Measurements from ENCODE around the gene MAD1L1.

MAD1L1 gene

GRCh38 chr7:2199528-2199927, 33.2 kb downstream of the MAD1L1 start:
- no peak for DNase-seq

GRCh38 chr7:2198760-2199159, 34.0 kb downstream of the MAD1L1 start:
- DNase-seq, result peak; percentile 43

DNA sequence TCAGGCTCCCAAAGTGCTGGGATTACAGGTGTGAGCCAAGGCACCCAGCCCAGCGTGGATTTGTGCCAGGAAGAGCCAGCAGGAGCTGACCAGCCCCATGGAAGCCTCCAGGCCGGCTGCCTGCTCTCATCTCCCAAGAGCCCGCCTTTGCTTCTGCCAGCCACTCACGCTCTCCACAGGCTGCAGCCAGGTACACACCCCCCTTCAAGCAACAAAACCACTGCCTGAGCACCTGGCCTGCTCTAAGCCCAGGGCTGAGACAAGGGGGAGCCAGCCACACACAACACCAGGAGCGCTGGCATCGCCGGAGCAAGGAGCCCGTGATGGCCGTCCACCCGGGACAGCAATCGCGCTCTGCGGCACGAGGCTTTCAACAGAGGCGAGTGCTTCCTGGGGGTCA, 34.5 kb downstream of the MAD1L1 start:
- peak; percentile 49 for DNase-seq

DNA sequence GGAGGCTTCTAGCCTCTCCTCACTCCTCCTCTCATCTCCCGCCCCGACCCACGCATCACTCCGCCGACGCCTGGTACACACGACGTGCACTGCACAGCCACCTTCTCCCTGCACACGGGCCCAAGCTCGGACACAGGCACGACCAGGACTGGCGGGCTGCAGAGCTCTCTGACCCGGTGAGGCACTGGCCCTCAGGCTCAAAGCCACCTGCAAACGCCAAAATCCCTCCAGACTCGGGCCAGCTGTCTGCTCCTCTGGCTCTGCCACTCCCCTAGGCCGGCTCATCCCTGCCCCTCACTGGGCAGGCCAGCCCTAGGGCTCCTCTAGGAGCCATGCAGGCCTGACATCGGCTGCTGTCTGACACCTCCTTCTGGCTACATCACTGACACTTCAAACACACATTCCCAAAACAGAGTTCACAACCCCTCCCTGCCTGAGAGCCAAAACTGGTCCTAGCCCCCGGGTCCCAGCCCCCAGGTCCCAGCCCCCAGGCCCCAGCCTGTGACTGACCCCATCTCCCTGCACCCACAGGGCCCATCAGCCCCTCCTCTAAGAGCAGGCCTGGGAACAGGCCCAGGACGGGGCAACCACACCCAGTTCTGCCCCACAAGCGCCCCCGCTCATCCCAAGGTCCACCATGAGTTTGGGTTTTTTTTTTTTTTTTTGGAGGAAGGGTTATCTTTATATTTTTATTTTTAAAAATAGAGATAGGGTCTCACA, 35.1 kb downstream of the MAD1L1 start:
- no peak for DNase-seq

DNA sequence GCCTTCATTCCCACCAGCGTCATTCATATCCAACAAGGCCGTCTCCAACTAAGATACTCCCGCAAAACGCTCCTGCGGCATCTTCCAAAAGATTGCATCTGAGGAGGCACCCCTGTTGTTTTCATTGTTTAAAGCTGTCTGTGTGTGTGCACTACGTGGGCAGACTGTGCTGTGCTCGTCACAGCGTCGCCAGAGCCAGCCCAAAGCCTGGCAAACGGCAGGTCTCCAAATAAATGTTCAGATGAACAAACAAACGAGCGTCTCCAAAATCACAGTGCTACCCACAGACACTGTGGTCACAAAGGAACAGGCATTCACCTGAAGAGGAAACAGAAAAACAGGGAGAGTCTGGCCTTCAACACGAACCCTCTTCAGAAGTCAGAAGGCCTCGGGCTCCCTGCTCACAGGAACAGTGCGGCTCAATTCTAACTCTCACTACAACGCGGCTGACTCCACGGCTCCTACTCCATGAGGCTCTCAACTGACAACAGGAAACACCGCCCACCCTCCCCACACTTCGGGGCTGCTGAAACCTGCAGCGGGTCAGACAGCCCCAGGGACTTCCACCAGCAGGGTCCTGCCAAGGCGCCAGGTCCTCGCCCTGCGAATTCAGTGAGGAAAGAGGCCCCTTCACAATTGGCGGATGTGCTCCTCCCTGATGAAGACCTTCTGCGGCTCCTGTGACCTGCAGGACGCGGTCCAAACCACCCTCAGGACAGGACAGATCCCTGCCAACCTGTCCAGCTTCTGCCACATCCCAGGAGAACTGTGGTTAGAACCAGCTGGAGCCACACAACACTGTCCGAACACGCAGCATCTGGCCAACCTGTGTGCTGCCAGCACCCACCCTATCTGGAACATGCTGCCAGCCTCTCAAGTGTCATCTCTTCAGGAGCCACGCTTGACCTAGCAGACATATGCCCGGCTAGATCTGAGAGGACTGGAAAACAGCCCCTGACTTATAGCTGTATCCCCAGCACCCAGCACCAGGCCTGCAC, 36.1 kb downstream of the MAD1L1 start:
- peak; percentile 45 for DNase-seq

GRCh38 chr7:2195400-2196246, 37.1 kb downstream of the MAD1L1 start:
- no peak for DNase-seq

GRCh38 chr7:2193575-2194305, 39.0 kb downstream of the MAD1L1 start:
- no peak for DNase-seq

DNA sequence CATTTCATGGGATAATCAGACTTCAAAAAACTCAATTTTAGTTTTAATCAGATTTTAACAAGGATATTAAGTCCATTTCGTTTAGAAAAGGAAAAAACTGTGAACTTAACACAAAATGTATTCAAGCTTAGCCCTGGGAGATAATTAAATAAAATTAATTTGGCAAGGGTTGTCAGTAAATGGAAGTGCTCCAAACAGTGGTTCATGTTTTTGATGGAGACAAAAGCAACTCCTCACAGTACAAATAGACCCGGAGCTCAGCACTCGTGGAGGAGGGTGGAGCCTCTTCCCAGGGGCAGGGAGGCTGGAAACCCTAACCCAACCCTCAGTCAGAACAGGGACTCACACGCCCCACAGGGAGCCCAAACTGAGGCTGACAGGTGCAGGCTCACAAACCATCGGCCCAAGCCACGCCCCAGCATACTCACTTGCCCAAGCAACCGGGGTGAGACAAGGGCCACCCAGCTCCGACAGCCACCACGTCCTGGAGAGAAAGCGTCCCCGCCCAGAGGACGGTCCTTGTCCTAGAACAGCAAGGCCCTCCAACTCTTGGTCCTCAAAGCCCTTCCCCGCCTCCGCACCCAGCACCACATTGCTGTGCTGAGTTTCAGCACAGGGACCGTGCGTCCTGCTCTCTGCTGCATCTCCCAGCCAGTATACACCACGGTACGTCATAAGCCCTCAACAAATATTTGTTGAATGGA, 39.8 kb downstream of the MAD1L1 start:
- peak; percentile 46 for DNase-seq

GRCh38 chr7:2191016-2191415, 41.7 kb downstream of the MAD1L1 start:
- DNase-seq, result peak; percentile 64

DNA sequence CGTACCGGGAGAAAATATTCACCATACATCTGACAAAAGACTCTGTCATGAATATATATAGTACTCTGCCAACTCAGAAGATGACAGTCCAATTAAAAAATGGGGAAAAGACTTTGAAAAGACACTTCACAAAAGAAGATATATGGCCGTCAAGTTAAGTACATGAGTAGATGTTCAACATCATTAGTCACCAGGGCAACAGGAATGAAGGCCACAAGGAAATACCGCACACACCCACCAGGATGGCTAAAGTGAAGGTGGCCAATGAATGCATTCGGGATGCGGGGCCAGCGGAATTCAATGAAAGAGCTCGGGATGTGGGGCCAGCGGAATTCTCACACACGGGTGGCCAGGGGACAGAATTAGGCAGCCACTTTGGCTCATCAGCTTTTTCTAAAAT, 42.2 kb downstream of the MAD1L1 start:
- DNase-seq, result peak; percentile 51

- no peak for DNase-seq
These were observed 46.6 kb downstream of the MAD1L1 start for GRCh38 chr7:2186166-2186565.

DNA sequence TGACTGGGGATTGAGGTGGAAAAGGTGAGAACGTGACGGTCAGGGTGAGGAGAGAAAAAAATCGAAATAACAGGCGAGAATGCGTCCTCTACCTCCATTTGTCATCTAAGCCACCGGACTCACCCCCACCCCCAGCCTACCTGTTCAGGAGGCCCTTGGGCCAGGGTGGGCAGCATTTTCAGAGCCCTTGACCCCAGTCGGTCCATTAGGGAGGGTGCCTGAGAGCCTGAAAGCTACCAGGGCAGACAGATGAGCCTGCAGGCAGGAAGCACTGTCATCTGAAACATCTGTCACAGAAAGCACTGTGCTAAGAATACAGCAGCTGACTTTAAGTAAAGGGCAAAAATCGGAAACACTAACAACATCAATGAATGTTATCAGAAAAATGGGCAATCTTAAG, 47.0 kb downstream of the MAD1L1 start:
- DNase-seq, result no peak

GRCh38 chr7:2182461-2182860, 50.3 kb downstream of the MAD1L1 start:
- no peak for DNase-seq

- peak; percentile 2 for DNase-seq
These were observed 51.5 kb downstream of the MAD1L1 start for GRCh38 chr7:2181077-2181854.

- peak; percentile 35 for DNase-seq
These were observed 52.7 kb downstream of the MAD1L1 start for GRCh38 chr7:2180081-2180480.

- peak; percentile 62 for DNase-seq
These were observed 57.2 kb downstream of the MAD1L1 start for GRCh38 chr7:2175514-2175913.

DNA sequence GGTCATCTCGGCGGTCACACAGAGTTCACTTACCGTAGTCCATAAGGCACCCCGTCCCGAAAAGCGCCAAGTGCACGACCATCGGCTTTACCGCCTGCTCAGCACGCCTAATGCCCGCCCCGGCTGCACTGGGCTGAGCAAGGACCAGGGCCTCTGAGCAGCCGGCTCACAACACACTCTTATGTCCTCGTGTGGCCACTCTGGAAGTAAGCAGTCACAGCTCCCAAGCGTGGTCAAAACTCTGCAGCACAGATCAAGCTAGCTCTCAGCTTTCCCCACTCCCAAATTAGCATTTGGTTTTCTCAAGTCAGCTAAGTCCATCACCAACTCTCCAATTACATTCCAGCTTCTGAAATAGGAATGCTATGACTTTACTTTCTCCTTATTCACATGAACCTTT, 57.7 kb downstream of the MAD1L1 start:
- peak; percentile 41 for DNase-seq

GRCh38 chr7:2173189-2173827, 59.4 kb downstream of the MAD1L1 start:
- peak; percentile 40 for DNase-seq

DNA sequence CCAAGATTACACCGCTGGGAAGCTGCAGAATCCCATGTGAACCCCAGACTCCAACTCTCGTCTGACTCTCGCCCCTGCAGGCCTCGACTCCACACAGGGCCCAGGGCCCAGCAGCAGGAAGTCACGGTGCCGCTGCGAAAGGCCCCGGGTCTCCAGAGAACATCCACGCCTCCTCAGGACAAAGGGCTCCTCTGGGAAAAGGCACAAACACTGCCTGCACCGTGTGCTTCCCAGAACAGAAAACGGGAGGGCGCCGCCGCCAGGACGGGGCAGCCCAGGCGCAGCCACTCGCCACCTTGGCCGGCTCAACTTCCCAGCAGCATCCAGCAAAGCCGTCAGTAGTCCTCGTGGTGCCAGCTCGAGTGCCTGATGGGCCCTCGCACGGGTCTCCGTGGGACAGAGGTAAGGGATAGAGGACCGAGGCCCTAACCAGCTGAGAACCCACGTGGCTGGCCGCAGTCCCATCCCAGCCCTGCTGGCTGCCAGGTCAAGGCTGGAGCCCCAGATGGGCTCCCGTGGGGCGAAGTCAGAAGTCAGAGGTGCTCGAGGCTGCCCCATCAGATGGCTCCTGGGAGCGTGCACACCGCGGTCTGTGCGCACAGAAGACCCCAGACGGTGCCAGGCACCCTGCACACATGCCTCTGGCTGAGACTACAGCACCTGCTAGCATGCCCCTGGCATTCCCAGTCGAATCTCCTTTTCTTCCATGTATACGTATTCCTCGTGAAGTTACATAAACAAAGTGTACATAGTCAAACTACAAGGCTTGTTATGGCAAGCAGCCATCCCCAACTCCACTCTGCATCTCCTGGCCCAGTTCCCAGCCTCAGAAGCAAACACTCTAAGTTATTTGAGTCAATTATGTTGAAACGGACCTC, 60.2 kb downstream of the MAD1L1 start:
- DNase-seq, result peak; percentile 37
